ENCODE data around the gene LIPI. TPM values are rescaled to one million over a fixed set of nuclear protein-coding genes. Genes with fewer than 3 reads are reported as not detected.
"Not testable (repeated sequence)": the region's sequence is repeated elsewhere in the genome, so short reads cannot be mapped to it uniquely, and the experiment has no call there.

The LIPI gene
- total and polyA plus RNA-seq, 2 of the 13 experiments (the other 11 are each of a cell fraction or from before 2014, with no cell fraction given): not detected

GRCh38 chr21:14061820-14062219, 148.9 kb downstream of the LIPI start:
- POLR2A ChIA-PET; H3K27ac ChIP-seq (ENCODE audit: extremely low read length, insufficient read depth, low read length); BruUV-seq (replicated peaks); CTCF ChIA-PET (ENCODE audit: low intra/inter-chr PET ratio, low total read pairs); H3K4me3 ChIP-seq (replicated peaks in 1 of 3; ENCODE audit: insufficient read depth in 1 of 3, low read depth in 2 of 3, low read length in 3 of 3); H3K4me1 ChIP-seq (ENCODE audit: insufficient read depth, low read length); H3K9me3 ChIP-seq (ENCODE audit: low read length); intact Hi-C loops (cut with micrococcal nuclease; ENCODE audit: unreplicated experiment); ATAC-seq; FAIRE-seq; H2AFZ ChIP-seq (ENCODE audit: low read length); H3K27me3 ChIP-seq (ENCODE audit: control insufficient read depth in 1 of 2, insufficient read depth in 2 of 2, low read length in 2 of 2); H4K20me1 ChIP-seq (ENCODE audit: insufficient read depth, low read length); DNase-seq (ENCODE audit: low spot score); H3K36me3 ChIP-seq (replicated peaks in 1 of 2; ENCODE audit: control insufficient read depth in 1 of 2, insufficient read depth in 2 of 2, low read length in 2 of 2); in situ Hi-C loops (cut with HindIII; ENCODE audit: extremely low pct_ligation_motif_present, low pct_unique_long_range_greater_than_20kb); H3K79me2 ChIP-seq (ENCODE audit: insufficient read depth, low read length); H3K4me2 ChIP-seq (ENCODE audit: low read depth, low read length); H3K9ac ChIP-seq (ENCODE audit: insufficient read depth, low read depth, low read length): not testable (repeated sequence)
- 100% methylated on average over 3 of the region's 10 CpGs for WGBS (ENCODE audit: low lambda C conversion rate)

GRCh38 chr21:14058995-14059627, 151.6 kb downstream of the LIPI start:
- intact Hi-C loops (cut with micrococcal nuclease; ENCODE audit: unreplicated experiment); H3K36me3 ChIP-seq (replicated peaks in 1 of 2; ENCODE audit: control insufficient read depth in 1 of 2, insufficient read depth in 2 of 2, low read length in 2 of 2); H3K79me2 ChIP-seq (ENCODE audit: insufficient read depth, low read length); BruUV-seq (replicated peaks); CTCF ChIA-PET (ENCODE audit: low intra/inter-chr PET ratio, low total read pairs); FAIRE-seq; H3K4me3 ChIP-seq (replicated peaks in 1 of 3; ENCODE audit: insufficient read depth in 1 of 3, low read depth in 2 of 3, low read length in 3 of 3); H3K9ac ChIP-seq (ENCODE audit: insufficient read depth, low read depth, low read length); in situ Hi-C loops (cut with HindIII; ENCODE audit: extremely low pct_ligation_motif_present, low pct_unique_long_range_greater_than_20kb); H3K4me2 ChIP-seq (ENCODE audit: low read depth, low read length); H3K27me3 ChIP-seq (ENCODE audit: control insufficient read depth in 1 of 2, insufficient read depth in 2 of 2, low read length in 2 of 2); DNase-seq (ENCODE audit: low spot score); H4K20me1 ChIP-seq (ENCODE audit: insufficient read depth, low read length); POLR2A ChIA-PET; H3K4me1 ChIP-seq (ENCODE audit: insufficient read depth, low read length); H3K9me3 ChIP-seq (ENCODE audit: low read length); H2AFZ ChIP-seq (ENCODE audit: low read length); H3K27ac ChIP-seq (ENCODE audit: extremely low read length, insufficient read depth, low read length): not testable (repeated sequence)
- ATAC-seq: peak; percentile 17
- WGBS (ENCODE audit: low lambda C conversion rate): 100% methylated on average over 5 of the region's 12 CpGs

Small RNA genes lying within 50 kb of the gene (small RNA-seq; reads per million reads assigned to genes)
- gene RF01518 (ENCODE audit: insufficient read depth in 2 of 3, insufficient read length in 3 of 3, low read depth in 2 of 3, low replicate concordance in 1 of 3) (0 reads per million in 3 experiments), gene RNA5SP488 (ENCODE audit: insufficient read depth in 2 of 3, insufficient read length in 3 of 3, low read depth in 2 of 3, low replicate concordance in 1 of 3) (0 reads per million in 3 experiments)

Other genes starting within 250 kb of the LIPI start
- 0.24 TPM in 1 of 2 replicates, not detected in the other for gene RBM11, start 5.2 kb upstream of the LIPI start, total RNA-seq (2016; rRNA removed; fragmentation: Illumina TruSeq; extraction: Trizol)
- 0.14 and 0.26 TPM in 2 replicates for gene RBM11, start 5.2 kb upstream of the LIPI start, polyA plus RNA-seq (2011; rRNA removed)
- 20.5 and 28.4 TPM in 2 replicates for gene HSPA13, start 172.2 kb upstream of the LIPI start, total RNA-seq (2016; rRNA removed; fragmentation: Illumina TruSeq; extraction: Trizol)
- gene HSPA13, start 172.2 kb upstream of the LIPI start, polyA plus RNA-seq (2011; rRNA removed): 16.5 and 21.2 TPM in 2 replicates

Measured in HepG2 (cell line).